Measurements from ENCODE around the gene POLR3G. TPM values are rescaled to one million over a fixed set of nuclear protein-coding genes. Genes with fewer than 3 reads are reported as not detected.

Gene POLR3G
- total RNA-seq, 1 experiment from 2014 or later: 73.6 TPM

DNA sequence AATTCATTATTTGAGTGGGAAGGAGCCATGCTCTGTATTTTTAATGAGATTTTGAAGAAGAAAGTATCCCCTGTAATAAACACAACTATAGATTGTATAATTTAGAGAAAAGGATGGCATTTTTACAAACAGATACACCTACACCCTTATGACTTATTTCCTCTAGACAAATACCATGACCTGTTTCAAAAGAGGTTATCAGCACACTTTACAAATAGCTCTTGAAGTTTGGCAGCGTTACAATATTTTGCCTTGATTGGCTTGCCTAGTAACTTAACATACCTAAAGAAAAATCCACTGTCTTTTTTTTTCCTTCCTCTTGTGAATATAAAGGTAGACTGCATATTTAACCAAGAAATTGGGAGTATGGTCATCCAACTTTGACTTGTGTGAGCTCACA is 36.6 kb upstream of the POLR3G start:
- Histone ChIP-seq H3K79me2 (ENCODE audit: insufficient read depth, low read length) (no peaks in the 10 kb centered on the region), H3K23ac (ENCODE audit: insufficient read length, low read depth, low read length) (no peak overlapping the region), H4K20me1 (ENCODE audit: control insufficient read depth, insufficient read depth, insufficient read length) (no peaks in the 10 kb centered on the region), H3K4ac (ENCODE audit: low read depth, low read length) (no peak overlapping the region), H3K14ac (ENCODE audit: insufficient read depth, low read length) (no peak overlapping the region), H4K5ac (ENCODE audit: insufficient read length, low read depth, low read length) (no peak overlapping the region), H3K9ac (ENCODE audit: extremely low read depth, insufficient read length, low read length) (no peak overlapping the region), H3K27me3 (ENCODE audit: insufficient read depth, low read length) (no peaks in the 10 kb centered on the region), H3K4me2 (ENCODE audit: insufficient read depth, insufficient read length, low read length) (no peak overlapping the region), H2AFZ (ENCODE audit: low read length) (no peak overlapping the region), H3K23me2 (ENCODE audit: insufficient read length, low read depth, low read length, poor library complexity, severe bottlenecking) (no peaks in the 10 kb centered on the region), H3T11ph (ENCODE audit: low read length) (no peak overlapping the region), H3K56ac (ENCODE audit: insufficient read length, low read depth, low read length) (no peak overlapping the region), H3K4me1 (ENCODE audit: insufficient read depth, low read length) (no peaks in the 10 kb centered on the region), H3K18ac (ENCODE audit: insufficient read length, low read depth, low read length) (no peak overlapping the region), H2BK120ac (ENCODE audit: low read depth, low read length, poor library complexity, severe bottlenecking) (no peak overlapping the region), H3K27ac (ENCODE audit: insufficient read length, low read depth, low read length) (no peak overlapping the region), H3K9me3 (ENCODE audit: control insufficient read depth, low read depth, low read length) (no peaks in the 10 kb centered on the region), H2BK20ac (ENCODE audit: low read depth, low read length, poor library complexity, severe bottlenecking) (no peak overlapping the region), H2BK5ac (ENCODE audit: insufficient read length, low read length) (no peak overlapping the region), H3K79me1 (ENCODE audit: insufficient read depth, low read depth, low read length, poor library complexity, severe bottlenecking) (no peaks in the 10 kb centered on the region), H4K91ac (ENCODE audit: insufficient read length, low read depth, low read length) (no peak overlapping the region), H2AK5ac (ENCODE audit: insufficient read length, low read length) (no peak overlapping the region), H4K8ac (replicated peaks; ENCODE audit: insufficient read length, low read depth, low read length) (no peak overlapping the region), H2BK15ac (ENCODE audit: low read depth, low read length) (no peak overlapping the region), H2BK12ac (ENCODE audit: insufficient read length, low read depth, low read length) (no peak overlapping the region)
- H3K9me3 Mint-ChIP-seq: no peaks in the 10 kb centered on the region
- H3K4me3 Mint-ChIP-seq: no peak overlapping the region
- no peak for DNase-seq
- no CpG with 5 or more reads among the region's 1 CpG for WGBS (ENCODE audit: extremely low coverage, insufficient read length, low lambda C conversion rate)
- TF ChIP-seq CTCF (conservative IDR thresholded peaks at IDR 0.05): no peak
- H3K36me3 Mint-ChIP-seq (ENCODE audit: insufficient read depth in 1 of 3, low read depth in 3 of 3): no peaks in the 10 kb centered on the region
- H3K27me3 Mint-ChIP-seq (ENCODE audit: low read depth): no peaks in the 10 kb centered on the region
- no peak overlapping the region for H3K27ac Mint-ChIP-seq
- peaks cover 8 to 10% of the 10 kb centered on the region in 2 experiments for H3K4me1 Mint-ChIP-seq
